Bronchial epithelial cell (primary cell): ENCODE data around the gene CSNK1G1. TPM values are rescaled to one million over a fixed set of nuclear protein-coding genes. Genes with fewer than 3 reads are reported as not detected.
A peak's percentile ranks its signal among the peaks of the same experiment; 100 is the strongest.
"Not testable (repeated sequence)": the region's sequence is repeated elsewhere in the genome, so short reads cannot be mapped to it uniquely, and the experiment has no call there.

Experiments used
- DNase-seq: peaks from one replicate; pipeline ENCODE4 v3.0.0-alpha.2; 2010; ENCODE audit warnings: low read depth
- FAIRE-seq: peaks from 2 replicates; lab custom pipeline; 2011; peaks lifted over from hg19 to GRCh38; lab: Jason Lieb, UNC
- H3K27me3 ChIP-seq: 2 replicates; pipeline ENCODE4 v1.5.1; 2011; ENCODE audit warnings: low read length; ENCODE audit not compliant: control insufficient read depth, insufficient read depth
- H3K36me3 ChIP-seq: 2 replicates; pipeline ENCODE4 v1.5.1; 2011; ENCODE audit warnings: low read length; ENCODE audit not compliant: control insufficient read depth, insufficient read depth
- H3K4me3 ChIP-seq: 2 replicates; pipeline ENCODE4 v1.5.1; 2011; ENCODE audit warnings: mild to moderate bottlenecking, low read depth, low read length, control low read depth
- CTCF ChIP-seq: IDR thresholded peaks from 2 replicates; pipeline ENCODE4 v1.5.1; 2011; ENCODE audit warnings: mild to moderate bottlenecking, moderate library complexity, low read length, control low read depth, inconsistent platforms; ENCODE audit not compliant: insufficient read depth, severe bottlenecking
- total RNA-seq: library from RNA; depleted of rRNA; stranded (reverse); fragments of >200 nt; gene quantifications from 2 replicates; pipeline ENCODE4 v1.2.1, GENCODE V29; 2014

The CSNK1G1 gene
- total RNA-seq, 1 donor from 2014 or later: 26.3 TPM

DNA sequence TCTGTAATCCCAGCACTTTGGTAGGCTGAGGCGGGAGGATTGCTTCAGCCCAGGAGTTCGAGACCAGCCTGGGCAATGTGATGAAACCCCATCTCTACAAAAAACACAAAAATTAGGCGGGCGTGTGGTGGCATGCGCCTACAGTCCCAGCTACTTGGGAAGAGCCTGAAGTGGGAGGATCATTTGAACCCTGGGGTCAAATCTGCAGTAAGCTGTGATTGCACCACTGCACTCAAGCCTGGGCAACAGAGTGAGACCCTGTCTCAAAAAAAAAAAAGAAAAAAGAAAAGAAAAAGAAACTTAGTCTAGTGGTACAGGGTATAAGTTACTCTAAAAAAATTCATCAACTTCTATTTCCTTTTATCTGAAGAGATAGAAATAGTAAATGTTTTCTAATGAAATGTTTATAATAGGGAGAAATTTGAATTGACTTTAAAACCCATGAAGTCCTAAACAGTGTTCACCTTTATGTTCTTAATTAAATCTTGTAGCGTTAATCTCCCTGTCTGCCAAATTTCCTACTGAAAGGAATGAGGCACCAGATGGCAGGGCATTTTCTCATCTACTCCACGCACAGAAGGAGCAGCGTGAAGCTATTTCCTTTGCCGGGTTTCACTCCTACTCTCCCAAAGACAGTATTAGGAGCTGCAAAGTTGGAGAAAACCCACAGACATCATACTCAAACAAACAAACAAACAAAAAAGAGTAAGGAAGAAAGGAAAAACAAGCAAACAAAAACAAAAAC lies 23.4 kb upstream of the CSNK1G1 start:
- no peak for DNase-seq
- no peak for TF ChIP-seq CTCF
- H3K36me3 ChIP-seq: no peaks in the 10 kb centered on the region
- no peak for FAIRE-seq
- H3K27me3 ChIP-seq: no peaks in the 10 kb centered on the region
- no peak overlapping the region for H3K4me3 ChIP-seq

GRCh38 chr15:64373360-64373759 lies 17.4 kb upstream of the CSNK1G1 start:
- DNase-seq (no peak), FAIRE-seq (no peak)
- H3K4me3 ChIP-seq: no peak overlapping the region
- H3K27me3 ChIP-seq: no peaks in the 10 kb centered on the region
- no peak for TF ChIP-seq CTCF
- no peaks in the 10 kb centered on the region for H3K36me3 ChIP-seq

GRCh38 chr15:64371383-64371782 lies 15.4 kb upstream of the CSNK1G1 start:
- not testable (repeated sequence) for H3K27me3 ChIP-seq, FAIRE-seq, DNase-seq, H3K36me3 ChIP-seq, H3K4me3 ChIP-seq

- Histone ChIP-seq H3K36me3 (no peaks in the 10 kb centered on the region), H3K4me3 (no peak overlapping the region), H3K27me3 (no peaks in the 10 kb centered on the region)
- DNase-seq: no peak
- FAIRE-seq: no peak
- no peak for TF ChIP-seq CTCF
Observed at GRCh38 chr15:64369078-64369607, 13.2 kb upstream of the CSNK1G1 start.

DNA sequence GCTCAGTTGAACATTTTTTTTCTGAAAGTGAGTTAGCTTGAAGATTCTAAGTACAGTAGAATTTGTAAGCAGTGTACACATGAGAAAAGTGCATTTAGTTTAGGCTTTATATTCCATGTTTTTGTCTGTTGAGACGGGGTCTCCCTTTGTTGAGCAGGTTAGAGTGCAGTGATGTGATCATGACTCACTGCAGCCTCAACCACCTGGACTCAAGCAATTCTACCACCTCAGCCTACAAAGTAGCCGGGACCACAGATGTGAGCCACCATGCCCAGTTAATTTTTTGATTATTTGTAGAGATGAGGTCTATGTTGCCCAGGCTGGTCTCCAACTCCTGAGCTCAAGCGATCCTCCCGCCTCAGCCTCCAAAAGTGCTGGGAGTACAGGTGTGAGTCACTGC lies 5.3 kb upstream of the CSNK1G1 start:
- DNase-seq (peak; percentile 45), FAIRE-seq (no peak)
- TF ChIP-seq CTCF: no peak
- Histone ChIP-seq H3K4me3 (no peak overlapping the region), H3K27me3 (no peaks in the 10 kb centered on the region), H3K36me3 (no peaks in the 10 kb centered on the region)

GRCh38 chr15:64356710-64357040 lies 702 bp upstream of the CSNK1G1 start:
- Histone ChIP-seq H3K4me3 (no peak overlapping the region), H3K36me3 (no peaks in the 10 kb centered on the region), H3K27me3 (no peaks in the 10 kb centered on the region)
- no peak for TF ChIP-seq CTCF
- FAIRE-seq (no peak), DNase-seq (no peak)
